OCI-LY7 (cell line): ENCODE data around the gene PDZD7.

ENCODE experiments used
- EZH2phosphoT487 ChIP-seq: fragments of 200-600 bp; sonication (generic); IDR thresholded peaks from 2 replicates; pipeline ENCODE4 v1.6.1; 2018; ENCODE audit warnings: low read depth, borderline replicate concordance, mild to moderate bottlenecking, mixed run types, antibody characterized with exemption, low read length, moderate library complexity, mixed read lengths
- TF ChIP-seq, protein P1 (sequence below): fragments of 200-600 bp; sonication (generic); conservative IDR thresholded peaks from 2 replicates; pipeline ENCODE4 v1.5.1; 2014; ENCODE audit warnings: mild to moderate bottlenecking, antibody characterized with exemption, low read length, moderate library complexity, mixed read lengths

DNA sequence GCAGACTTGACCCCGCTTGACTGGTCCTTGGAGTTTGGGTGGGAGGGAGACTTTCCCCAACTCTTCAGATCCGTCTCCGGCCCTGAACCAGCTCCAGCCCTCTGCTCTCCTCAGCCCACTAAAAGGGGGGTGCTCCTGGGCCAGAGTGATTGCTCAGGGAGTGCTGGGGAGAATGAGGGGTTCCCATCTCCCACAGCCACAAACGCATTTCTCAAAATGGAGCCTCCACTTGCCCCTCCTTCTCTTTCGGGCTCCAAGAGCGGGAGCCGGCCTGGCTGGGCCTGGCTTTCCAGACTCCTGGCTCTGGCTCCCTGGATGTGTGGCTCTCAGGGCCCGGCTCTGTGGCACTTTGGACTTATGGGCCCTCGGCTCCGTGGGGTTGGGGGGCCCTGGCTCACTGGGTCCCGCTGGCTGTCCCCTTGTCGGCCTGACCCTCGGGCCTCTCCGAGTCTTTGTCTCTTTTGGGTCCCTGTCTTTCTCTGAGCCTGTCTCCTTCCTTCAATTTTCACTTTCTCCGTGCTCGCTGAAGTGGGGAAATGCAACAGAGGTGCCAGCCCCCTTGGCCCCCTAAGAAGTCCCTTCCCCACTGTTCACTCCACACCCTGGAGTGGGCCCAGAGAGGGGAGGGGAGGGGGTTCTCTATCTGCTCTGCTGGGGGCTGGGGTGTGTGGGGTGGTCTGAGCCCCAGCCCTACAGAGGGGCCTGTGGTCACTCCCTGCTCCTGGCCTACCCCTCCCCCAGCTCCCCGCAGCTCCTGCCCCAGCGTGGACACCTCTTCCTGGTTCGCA lies 30.6 kb downstream of the PDZD7 start:
- TF ChIP-seq, protein P1, sequence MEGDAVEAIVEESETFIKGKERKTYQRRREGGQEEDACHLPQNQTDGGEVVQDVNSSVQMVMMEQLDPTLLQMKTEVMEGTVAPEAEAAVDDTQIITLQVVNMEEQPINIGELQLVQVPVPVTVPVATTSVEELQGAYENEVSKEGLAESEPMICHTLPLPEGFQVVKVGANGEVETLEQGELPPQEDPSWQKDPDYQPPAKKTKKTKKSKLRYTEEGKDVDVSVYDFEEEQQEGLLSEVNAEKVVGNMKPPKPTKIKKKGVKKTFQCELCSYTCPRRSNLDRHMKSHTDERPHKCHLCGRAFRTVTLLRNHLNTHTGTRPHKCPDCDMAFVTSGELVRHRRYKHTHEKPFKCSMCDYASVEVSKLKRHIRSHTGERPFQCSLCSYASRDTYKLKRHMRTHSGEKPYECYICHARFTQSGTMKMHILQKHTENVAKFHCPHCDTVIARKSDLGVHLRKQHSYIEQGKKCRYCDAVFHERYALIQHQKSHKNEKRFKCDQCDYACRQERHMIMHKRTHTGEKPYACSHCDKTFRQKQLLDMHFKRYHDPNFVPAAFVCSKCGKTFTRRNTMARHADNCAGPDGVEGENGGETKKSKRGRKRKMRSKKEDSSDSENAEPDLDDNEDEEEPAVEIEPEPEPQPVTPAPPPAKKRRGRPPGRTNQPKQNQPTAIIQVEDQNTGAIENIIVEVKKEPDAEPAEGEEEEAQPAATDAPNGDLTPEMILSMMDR = no peak
- no peak for TF ChIP-seq EZH2phosphoT487
